Memory B cell (primary cell): ENCODE results near the gene SLC13A4.

Experiments
- ATAC-seq: fragments of 150-1000 bp; cut with Tn5 transposase; 2 replicates; pipeline ENCODE4 v1.10.0; 2021; ENCODE audit warnings: low read depth, mild to moderate bottlenecking, moderate library complexity
- DNase-seq, 2 donors: peaks; one replicate each; pipeline ENCODE4 v3.0.0; 2022; ENCODE audit warnings: low spot score in 2 of 2
- H3K27ac Mint-ChIP-seq: one replicate; pipeline ENCODE4 v1.8.0; 2022; ENCODE audit warnings: mild to moderate bottlenecking, moderate library complexity, mixed read lengths
- H3K27me3 Mint-ChIP-seq: one replicate; pipeline ENCODE4 v1.8.0; 2022; ENCODE audit warnings: mixed read lengths
- H3K36me3 Mint-ChIP-seq: one replicate; pipeline ENCODE4 v1.8.0; 2022; ENCODE audit warnings: mild to moderate bottlenecking, mixed read lengths
- H3K4me1 Mint-ChIP-seq: one replicate; pipeline ENCODE4 v1.8.0; 2022; ENCODE audit warnings: mixed read lengths
- H3K4me3 Mint-ChIP-seq: one replicate; pipeline ENCODE4 v1.8.0; 2022; ENCODE audit warnings: mild to moderate bottlenecking, moderate library complexity, mixed read lengths
- H3K9me3 Mint-ChIP-seq: one replicate; pipeline ENCODE4 v1.8.0; 2022; ENCODE audit warnings: mixed read lengths

SLC13A4 gene

DNA sequence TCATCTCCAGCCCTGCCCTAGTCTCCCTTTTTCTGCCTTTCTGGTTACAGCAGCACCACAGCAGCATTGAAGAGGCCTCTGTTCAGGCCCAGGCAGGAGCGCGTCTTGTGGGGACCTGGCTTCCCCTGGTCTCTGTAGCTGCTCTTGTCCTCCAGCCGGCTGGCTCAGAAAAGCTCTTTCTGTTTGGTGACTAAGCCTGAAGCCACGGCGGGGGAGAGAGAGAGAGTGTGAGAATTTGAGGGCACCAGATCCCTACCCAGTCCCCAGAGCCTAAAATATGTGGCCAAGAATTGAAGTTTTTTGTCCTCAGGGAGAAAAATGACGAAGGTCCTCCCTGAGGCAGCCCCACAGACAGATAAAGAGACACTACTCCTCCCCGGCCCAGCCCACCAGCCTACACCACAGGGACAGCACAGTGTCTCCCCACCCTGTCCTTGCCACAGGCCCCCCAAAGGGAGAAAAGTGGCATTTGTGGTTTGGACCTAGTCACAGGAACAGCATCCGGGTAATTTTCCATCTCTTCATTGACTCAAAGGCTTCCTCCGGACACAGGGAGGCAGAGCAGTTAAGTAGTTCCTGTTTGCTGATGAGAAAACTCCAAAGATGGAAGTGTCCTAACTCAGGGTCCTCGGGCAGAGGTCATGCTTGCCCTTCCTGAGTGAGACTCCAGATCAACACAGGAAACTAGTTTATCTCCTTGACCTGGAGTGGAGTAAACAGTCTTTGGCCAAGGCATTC is 33.9 kb upstream of the SLC13A4 start:
- ATAC-seq (no peak), DNase-seq (no peak)
- H3K4me1 Mint-ChIP-seq = peaks cover 3% of the 10 kb centered on the region
- peaks cover 1% of the 10 kb centered on the region for H3K36me3 Mint-ChIP-seq
- H3K27ac Mint-ChIP-seq = no peak overlapping the region
- peaks cover 18% of the 10 kb centered on the region for H3K27me3 Mint-ChIP-seq
- no peak overlapping the region for H3K4me3 Mint-ChIP-seq
- H3K9me3 Mint-ChIP-seq = peaks cover 2% of the 10 kb centered on the region

DNA sequence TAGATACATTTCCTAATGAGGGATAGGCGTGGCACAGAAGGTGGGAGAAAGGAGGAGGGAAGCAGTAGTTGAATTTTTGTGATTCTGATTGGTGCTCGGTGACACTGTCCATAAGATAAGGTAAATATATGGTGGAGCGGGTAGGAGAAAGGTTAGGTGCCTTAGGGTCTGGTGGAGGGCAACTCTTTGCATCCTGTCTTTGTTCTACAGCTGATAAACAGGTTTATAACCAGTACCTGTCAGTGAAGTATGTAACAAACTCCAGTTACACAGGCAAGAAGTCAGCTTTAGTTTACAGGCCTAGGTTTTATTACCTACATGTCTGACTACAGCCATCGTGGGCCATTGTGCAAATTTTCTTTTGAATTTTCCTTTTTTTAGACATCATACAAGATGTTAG is 31.5 kb upstream of the SLC13A4 start:
- Mint-ChIP-seq H3K27me3 (peaks cover 14% of the 10 kb centered on the region), H3K27ac (no peak overlapping the region)

DNA sequence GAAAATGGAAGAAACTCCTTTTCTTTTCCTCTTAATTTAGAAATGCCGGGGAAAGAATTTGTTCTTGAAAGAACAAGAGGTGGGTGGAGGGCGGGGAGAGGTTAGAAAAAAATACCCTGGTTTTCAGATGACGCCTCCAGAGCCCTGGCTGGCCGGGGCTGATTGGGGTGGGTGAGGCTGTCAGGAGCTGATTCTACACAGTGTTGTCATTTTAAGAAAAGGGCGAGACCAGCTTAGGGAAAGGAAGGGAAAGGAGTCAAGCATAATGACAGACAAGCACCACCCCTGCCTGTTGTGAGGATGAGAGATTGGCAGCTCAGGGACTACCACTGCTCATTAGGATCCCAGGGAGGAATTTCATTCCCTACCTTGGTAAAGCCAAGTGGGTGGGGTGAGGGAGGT is 30.5 kb upstream of the SLC13A4 start:
- no peaks in the 10 kb centered on the region for H3K9me3 Mint-ChIP-seq
- no peak overlapping the region for H3K27ac Mint-ChIP-seq
- H3K4me1 Mint-ChIP-seq = peaks cover 2% of the 10 kb centered on the region
- DNase-seq (no peak), ATAC-seq (no peak)
- H3K4me3 Mint-ChIP-seq = no peak overlapping the region
- H3K36me3 Mint-ChIP-seq = peaks cover 1% of the 10 kb centered on the region
- H3K27me3 Mint-ChIP-seq = peaks cover 16% of the 10 kb centered on the region

More for the DNA sequence above, 31.5 kb upstream of the SLC13A4 start:
- DNase-seq = no peak
- no peaks in the 10 kb centered on the region for H3K9me3 Mint-ChIP-seq
- peaks cover 2% of the 10 kb centered on the region for H3K4me1 Mint-ChIP-seq
- H3K36me3 Mint-ChIP-seq = peaks cover 1% of the 10 kb centered on the region
- no peak overlapping the region for H3K4me3 Mint-ChIP-seq
- ATAC-seq = no peak

DNA sequence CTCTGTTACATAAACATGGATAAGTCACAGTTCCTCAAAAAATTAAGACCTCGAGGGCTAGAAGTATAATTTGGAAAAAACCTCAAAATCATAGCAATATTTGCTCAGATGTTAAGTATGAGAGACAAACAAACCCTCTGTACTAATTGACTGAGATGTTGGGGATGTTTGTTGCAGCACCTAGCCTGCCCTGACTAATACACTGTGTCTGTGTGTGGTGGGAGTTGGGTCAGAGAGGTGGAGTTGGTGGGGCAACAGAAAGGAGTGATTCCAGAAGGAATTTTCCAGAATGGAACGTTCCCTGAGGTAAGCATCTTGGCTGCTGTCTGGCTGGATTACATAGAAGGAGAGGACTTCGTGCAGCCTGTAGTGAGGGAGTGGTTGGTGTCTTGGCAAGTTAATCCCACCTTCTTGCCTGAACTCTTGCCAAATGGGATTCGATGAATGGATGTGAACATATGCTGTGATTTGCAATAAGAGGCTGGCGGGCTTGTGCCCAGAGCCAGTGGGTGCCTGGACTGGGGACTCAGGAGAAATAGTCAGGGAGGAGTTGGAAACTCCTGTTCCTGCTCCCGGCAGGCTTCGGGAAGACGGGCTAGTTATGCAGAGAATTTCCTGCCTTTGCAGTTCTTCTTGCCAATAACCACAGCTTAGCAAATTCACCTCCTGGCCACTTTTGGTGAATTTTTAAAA is 29.9 kb upstream of the SLC13A4 start:
- no peak overlapping the region for H3K4me3 Mint-ChIP-seq
- ATAC-seq = no peak
- H3K27me3 Mint-ChIP-seq = peaks cover 16% of the 10 kb centered on the region
- H3K4me1 Mint-ChIP-seq = peaks cover 2% of the 10 kb centered on the region
- peaks cover 1% of the 10 kb centered on the region for H3K36me3 Mint-ChIP-seq
- no peaks in the 10 kb centered on the region for H3K9me3 Mint-ChIP-seq
- no peak for DNase-seq
- no peak overlapping the region for H3K27ac Mint-ChIP-seq

DNA sequence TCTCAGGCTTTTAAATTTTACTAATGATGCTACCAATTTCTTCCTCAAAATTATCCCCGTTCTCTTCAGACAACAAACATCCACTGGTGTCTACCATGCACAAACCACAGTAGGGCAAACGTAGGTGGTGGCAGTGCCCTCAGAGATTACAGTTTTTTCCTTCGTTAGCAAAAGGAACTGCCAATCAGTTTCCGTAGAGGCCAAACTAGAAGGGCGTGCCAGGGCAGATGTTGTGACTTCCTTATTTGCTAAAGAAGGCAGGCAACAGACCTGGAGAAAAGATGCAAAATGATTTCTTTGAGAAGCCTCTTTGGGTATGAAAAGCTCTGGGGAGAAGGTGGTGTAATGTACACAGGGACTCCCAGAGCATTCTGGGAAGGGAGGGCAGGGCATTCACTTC is 28.2 kb upstream of the SLC13A4 start:
- Mint-ChIP-seq H3K27me3 (peaks cover 13% of the 10 kb centered on the region), H3K9me3 (no peaks in the 10 kb centered on the region), H3K36me3 (no peaks in the 10 kb centered on the region), H3K4me1 (peaks cover 2% of the 10 kb centered on the region), H3K4me3 (no peak overlapping the region), H3K27ac (no peak overlapping the region)
- DNase-seq (no peak), ATAC-seq (peak; percentile 38)

DNA sequence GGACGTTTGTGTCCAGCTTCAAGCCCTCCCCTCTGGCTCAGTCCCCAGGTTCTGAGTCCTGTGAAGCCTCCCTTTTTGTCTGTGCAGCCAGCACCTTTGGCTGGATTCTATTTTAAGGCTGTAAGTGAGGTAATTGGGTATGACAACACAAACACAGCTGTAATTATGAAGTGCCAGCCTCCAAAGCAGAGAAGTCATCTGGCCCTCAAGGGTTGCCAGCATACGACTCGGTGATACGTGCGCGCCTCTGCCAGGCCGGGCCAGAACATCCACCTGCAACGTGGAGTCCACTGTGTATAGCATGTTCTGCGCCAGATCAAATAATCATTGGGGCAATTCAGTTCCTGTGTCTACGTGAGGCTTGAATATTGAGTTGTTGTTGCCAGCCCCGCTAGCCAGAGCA is 27.4 kb upstream of the SLC13A4 start:
- H3K27ac Mint-ChIP-seq = no peak overlapping the region
- peaks cover 13% of the 10 kb centered on the region for H3K27me3 Mint-ChIP-seq
- peaks cover 2% of the 10 kb centered on the region for H3K4me1 Mint-ChIP-seq
- no peak overlapping the region for H3K4me3 Mint-ChIP-seq
- no peaks in the 10 kb centered on the region for H3K9me3 Mint-ChIP-seq
- no peak for ATAC-seq
- H3K36me3 Mint-ChIP-seq = no peaks in the 10 kb centered on the region
- no peak for DNase-seq

DNA sequence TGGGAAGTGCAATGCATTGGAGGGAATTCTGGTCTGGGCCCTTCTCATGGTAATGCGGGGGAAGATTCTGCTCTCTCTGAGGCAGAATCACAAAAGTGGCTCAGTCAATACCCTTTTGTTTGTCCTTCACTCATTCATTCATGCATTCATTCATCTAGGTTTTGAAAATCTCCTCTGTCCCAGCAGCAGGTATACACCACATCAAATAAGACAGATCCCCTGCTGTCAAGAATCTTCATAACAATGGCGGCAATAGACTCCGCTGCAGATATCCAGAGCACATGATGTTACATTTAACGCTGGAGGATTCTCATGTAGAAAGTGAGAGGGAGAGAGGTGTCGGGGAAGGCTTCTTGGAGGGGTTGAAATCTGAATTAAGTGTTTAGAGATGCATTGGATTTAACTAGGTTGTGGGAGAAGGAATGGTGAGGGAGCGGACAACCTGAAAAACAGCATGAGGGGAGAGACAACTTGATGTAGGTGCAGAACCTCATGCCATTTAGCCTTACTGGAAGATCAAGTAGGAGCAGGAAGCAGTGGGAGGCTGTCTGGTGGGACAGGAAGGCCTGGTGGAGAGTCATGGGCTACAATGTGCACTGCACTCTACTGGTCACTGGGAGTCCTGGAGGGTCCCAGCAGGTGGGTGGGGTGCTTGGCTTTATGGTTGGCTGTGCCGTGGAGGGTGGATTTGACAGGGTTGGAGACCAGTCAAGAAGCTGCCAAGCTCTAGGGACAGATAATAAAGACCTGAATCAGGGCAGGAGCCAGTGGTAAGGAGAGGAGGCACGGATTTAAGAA is 25.8 kb upstream of the SLC13A4 start:
- peaks cover 2% of the 10 kb centered on the region for H3K4me1 Mint-ChIP-seq
- H3K27me3 Mint-ChIP-seq = peaks cover 11% of the 10 kb centered on the region
- no peak for DNase-seq
- no peak overlapping the region for H3K4me3 Mint-ChIP-seq
- H3K36me3 Mint-ChIP-seq = no peaks in the 10 kb centered on the region
- H3K27ac Mint-ChIP-seq = no peak overlapping the region
- H3K9me3 Mint-ChIP-seq = no peaks in the 10 kb centered on the region
- no peak for ATAC-seq

DNA sequence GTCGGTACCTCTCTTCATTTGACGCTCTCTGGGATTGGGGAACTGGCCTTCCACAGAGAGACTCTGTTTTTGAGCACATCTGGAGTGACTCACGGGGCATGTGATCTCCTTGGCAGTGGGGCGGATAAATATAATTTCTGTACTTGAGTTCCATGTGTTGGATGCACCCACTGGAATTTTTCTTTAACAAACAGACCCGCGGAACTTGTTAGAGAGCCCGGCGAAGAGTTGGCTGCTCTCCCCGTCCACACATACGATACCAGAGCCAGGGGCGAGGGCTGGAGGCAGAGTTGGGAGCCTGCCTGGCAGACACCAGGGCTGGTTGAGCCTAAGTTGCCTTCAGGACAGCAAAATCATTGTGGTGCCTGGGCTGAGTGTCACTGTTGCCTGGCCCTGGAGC is 20.8 kb upstream of the SLC13A4 start, which contains the start of gene FAM180A:
TSS of gene FAM180A (minus strand) at position 44 of the 400 bp plus-strand sequence. CDS start 233 bp downstream, outside the sequence.
- no peak for ATAC-seq

DNA sequence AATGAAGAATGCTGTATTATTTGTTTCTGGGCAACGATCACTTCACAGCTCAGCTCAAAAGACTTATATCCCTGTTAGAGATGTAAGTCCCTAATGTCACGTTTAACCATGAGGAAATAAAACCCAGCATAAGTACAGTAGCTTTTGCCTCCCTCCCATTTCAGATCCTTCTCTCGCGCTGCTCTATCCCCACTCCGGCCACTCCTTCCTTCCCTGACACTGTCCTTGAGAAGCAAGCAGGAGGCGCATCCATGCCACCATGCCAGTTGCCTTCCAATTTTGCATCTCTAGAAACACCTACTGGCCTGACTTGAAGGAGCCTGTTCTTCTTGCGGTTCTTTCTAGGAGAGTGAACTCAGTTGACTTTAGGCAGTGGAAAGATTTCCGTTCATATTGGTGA is 19.4 kb upstream of the SLC13A4 start:
- H3K4me1 Mint-ChIP-seq = no peaks in the 10 kb centered on the region
- no peak overlapping the region for H3K27ac Mint-ChIP-seq
- H3K4me3 Mint-ChIP-seq = no peak overlapping the region
- no peaks in the 10 kb centered on the region for H3K36me3 Mint-ChIP-seq
- peaks cover 5% of the 10 kb centered on the region for H3K27me3 Mint-ChIP-seq
- ATAC-seq (no peak), DNase-seq (no peak)
- H3K9me3 Mint-ChIP-seq = no peaks in the 10 kb centered on the region

More for the DNA sequence above, 20.8 kb upstream of the SLC13A4 start, which contains the start of gene FAM180A:
- no peak for DNase-seq
- Mint-ChIP-seq H3K4me3 (no peak within 1 kb of the TSS), H3K9me3 (no peaks in the 10 kb centered on the region), H3K27ac (no peak within 1 kb of the TSS), H3K36me3 (no peaks in the 10 kb centered on the region), H3K27me3 (peaks cover 5% of the 10 kb centered on the region), H3K4me1 (no peaks in the 10 kb centered on the region)

DNA sequence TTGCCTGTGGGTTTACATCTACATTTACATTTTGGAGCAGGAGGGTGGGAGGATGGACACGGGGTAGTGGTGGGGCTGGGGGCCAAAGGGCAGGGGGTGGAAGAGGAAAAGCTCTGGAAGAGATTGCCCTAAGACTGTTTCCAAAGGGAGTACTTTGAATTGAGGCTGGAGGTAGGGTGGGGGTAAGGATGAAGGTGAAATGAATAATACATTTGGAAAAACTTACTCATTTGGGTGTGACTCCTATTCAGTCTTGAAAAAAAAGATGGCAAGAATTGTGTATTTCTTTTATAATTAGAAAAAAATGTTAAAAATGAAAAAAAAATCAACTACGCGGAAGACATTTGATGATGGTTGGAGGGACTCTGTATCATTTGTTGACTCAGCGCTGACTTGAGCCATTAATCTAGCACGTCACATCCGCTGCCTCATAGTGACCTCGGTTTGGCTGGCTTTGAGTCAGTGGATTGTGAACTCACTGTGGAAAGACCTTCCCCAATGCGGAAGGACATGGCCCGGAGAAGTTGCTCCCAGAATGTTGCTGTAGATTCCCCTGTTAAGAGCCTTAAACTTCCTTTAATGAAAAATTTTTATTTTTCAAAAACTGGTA is 17.8 kb upstream of the SLC13A4 start:
- Mint-ChIP-seq H3K4me3 (no peak overlapping the region), H3K27ac (no peak overlapping the region), H3K27me3 (peaks cover 5% of the 10 kb centered on the region), H3K4me1 (no peaks in the 10 kb centered on the region), H3K36me3 (no peaks in the 10 kb centered on the region), H3K9me3 (no peaks in the 10 kb centered on the region)
- ATAC-seq (no peak), DNase-seq (no peak)

DNA sequence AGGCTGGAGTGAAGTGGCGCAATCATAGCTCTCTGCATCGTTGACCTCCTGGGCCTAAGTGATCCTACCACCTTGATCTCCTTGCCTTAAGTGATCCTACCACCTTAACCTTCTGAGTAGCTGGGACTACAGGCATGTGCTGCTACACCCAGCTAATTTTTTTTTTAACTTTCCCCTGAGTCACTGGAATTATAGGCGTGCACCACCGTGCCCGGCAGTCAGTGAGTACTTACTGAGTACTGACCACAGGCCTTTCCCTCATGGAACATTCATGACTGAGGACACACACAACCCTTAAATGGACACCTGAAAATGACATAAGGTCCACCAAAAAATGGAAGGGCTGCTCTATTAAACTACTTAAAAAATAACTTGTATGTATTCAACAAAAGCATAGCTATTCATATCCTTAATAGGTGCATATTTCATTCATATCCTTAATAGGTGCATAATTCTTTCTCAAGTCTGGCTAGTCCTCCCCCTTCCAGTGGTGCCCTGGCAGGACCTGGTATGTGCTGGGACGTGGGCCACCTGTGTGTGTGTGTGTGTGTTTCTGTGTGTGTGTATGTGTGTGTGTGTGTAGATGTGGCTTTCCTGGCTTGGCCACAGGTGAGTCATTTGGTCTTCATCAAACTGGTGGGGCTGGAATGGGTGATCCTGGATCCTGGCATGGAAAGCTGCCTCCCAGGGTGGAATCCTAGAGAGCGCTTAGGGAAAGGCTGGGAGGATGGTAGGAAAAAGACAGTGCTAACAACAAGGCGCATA is 17.1 kb upstream of the SLC13A4 start:
- Mint-ChIP-seq H3K4me3 (no peak overlapping the region), H3K27me3 (peaks cover 5% of the 10 kb centered on the region), H3K9me3 (no peaks in the 10 kb centered on the region), H3K36me3 (no peaks in the 10 kb centered on the region), H3K4me1 (no peaks in the 10 kb centered on the region), H3K27ac (no peak overlapping the region)
- ATAC-seq = no peak
- no peak for DNase-seq

DNA sequence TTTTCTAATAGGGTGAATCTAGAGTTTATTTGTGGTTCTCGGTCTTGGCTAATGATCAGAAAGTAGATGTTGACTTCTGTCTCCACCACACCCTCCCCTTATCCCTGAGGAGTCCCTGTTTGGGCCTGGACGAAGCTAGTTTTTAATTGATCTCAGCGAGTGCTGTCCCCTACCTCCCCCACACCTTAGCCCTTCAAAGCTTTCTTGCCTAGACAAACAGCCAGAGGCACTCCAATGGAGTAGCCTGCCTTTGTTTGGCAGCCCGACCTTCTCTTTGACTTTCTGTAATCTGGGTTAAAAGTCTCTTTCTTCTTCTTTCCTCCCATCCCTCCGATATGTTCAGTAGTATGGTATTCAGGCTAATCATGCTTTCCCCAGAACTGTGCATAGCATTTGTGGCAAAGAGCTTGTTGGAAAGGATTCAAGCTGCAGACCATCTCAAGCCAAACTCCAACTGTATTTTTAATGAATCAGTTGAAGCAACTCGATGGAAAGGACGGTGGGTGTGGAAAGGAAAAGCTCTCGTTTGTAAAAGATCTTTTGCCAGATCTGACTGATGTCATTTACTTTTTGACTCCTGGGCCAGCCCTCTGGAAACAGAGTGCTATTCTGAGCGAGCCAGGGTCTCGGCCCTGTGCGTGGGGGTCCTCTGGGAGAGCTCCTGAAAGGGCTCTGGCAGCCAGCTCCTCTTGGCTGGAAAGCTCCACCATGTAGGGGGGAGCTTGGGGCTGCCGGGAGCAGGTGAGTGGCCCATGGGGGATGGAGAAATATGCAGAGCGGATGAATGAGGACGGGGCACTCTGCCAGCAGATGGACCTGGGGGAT is 16.1 kb upstream of the SLC13A4 start:
- ATAC-seq (no peak), DNase-seq (no peak)
- Mint-ChIP-seq H3K36me3 (no peaks in the 10 kb centered on the region), H3K9me3 (no peaks in the 10 kb centered on the region), H3K4me3 (no peak overlapping the region), H3K27ac (no peak overlapping the region), H3K4me1 (no peaks in the 10 kb centered on the region), H3K27me3 (peaks cover 5% of the 10 kb centered on the region)

DNA sequence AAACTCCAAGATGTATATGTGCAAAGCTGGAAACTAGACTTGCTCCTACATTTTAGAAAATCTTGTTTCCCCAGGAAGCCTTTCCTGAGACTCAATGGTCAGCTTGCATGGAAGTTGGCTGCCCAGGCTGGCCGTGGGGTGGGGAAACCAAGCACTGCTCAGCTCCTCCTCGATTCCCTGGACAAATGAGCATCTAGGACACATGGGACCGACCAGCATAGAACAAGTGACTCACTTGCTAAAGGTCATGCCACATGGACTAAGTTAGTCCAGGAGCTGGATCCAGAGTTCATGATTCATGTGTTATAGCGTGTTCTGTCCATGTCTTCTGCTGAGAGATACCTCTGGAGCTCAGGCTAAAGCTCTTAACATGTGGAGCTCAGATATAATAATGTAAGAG is 14.4 kb upstream of the SLC13A4 start:
- DNase-seq (no peak), ATAC-seq (no peak)
- Mint-ChIP-seq H3K4me3 (no peak overlapping the region), H3K4me1 (no peaks in the 10 kb centered on the region), H3K27me3 (peaks cover 8% of the 10 kb centered on the region), H3K27ac (no peak overlapping the region), H3K9me3 (no peaks in the 10 kb centered on the region), H3K36me3 (no peaks in the 10 kb centered on the region)
